ENCODE measurements around the gene PIGU.
"Not testable (repeated sequence)": the region's sequence is repeated elsewhere in the genome, so short reads cannot be mapped to it uniquely, and the experiment has no call there.

PIGU gene

DNA sequence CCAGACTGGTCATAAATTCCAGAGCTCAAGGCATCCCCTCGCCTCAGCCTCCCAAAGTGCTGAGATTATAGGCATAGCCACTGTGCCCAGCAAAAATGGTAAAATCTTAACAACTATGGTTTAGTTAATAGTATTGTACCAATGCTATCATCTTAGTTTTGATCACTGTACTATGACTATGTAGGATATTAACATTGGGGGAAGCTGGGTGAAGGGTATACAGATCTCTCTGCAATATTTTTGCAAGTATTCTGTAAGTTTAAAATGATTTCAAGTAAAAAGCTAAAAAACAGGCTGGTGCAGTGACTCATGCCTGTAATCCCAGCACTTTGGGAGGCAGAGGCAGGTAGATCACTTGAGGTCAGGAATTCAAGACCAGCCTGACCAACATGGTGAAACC lies 7.8 kb downstream of the PIGU start:
- H3K4me3 ChIP-seq (replicated peaks; ENCODE audit: insufficient read depth, low read length), result no peak overlapping the region
- TF ChIP-seq GABPA (IDR thresholded peaks at IDR 0.05; ENCODE audit: low read depth) (no peak), CTCF (IDR thresholded peaks at IDR 0.05; ENCODE audit: insufficient read depth, low read length) (no peak)
- TF ChIP-seq, protein P1, sequence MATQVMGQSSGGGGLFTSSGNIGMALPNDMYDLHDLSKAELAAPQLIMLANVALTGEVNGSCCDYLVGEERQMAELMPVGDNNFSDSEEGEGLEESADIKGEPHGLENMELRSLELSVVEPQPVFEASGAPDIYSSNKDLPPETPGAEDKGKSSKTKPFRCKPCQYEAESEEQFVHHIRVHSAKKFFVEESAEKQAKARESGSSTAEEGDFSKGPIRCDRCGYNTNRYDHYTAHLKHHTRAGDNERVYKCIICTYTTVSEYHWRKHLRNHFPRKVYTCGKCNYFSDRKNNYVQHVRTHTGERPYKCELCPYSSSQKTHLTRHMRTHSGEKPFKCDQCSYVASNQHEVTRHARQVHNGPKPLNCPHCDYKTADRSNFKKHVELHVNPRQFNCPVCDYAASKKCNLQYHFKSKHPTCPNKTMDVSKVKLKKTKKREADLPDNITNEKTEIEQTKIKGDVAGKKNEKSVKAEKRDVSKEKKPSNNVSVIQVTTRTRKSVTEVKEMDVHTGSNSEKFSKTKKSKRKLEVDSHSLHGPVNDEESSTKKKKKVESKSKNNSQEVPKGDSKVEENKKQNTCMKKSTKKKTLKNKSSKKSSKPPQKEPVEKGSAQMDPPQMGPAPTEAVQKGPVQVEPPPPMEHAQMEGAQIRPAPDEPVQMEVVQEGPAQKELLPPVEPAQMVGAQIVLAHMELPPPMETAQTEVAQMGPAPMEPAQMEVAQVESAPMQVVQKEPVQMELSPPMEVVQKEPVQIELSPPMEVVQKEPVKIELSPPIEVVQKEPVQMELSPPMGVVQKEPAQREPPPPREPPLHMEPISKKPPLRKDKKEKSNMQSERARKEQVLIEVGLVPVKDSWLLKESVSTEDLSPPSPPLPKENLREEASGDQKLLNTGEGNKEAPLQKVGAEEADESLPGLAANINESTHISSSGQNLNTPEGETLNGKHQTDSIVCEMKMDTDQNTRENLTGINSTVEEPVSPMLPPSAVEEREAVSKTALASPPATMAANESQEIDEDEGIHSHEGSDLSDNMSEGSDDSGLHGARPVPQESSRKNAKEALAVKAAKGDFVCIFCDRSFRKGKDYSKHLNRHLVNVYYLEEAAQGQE (IDR thresholded peaks at IDR 0.05; ENCODE audit: insufficient replicate concordance, low read depth), result no peak
- no peak for DNase-seq (ENCODE audit: low read depth in 1 of 2, low spot score in 1 of 2)
- no peak overlapping the region for H3K27ac ChIP-seq (replicated peaks)
- no peaks in the 10 kb centered on the region for H3K27me3 ChIP-seq (ENCODE audit: insufficient read depth, poor library complexity, severe bottlenecking)

DNA sequence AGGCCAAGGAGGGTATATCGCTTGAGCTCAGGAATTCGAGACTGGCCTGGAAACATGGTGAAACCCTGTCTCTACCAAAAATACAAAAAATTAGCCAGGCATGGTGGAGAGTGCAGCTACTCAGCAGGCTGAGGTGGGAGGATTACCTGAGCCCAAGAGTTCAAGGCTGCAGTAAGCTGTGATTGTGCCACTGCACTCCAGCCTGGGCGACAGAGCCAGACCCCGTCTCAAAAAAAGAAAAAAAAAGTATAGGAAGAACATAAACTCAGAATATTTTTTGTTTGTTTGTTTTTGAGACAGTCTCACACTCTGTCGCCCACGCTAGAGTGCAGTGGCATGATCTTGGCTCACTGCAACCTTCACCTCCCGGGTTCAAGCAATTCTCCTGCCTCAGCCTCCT lies 12.1 kb downstream of the PIGU start:
- H3K4me3 ChIP-seq (replicated peaks; ENCODE audit: insufficient read depth, low read length); DNase-seq (ENCODE audit: low read depth in 1 of 2, low spot score in 1 of 2); H3K27ac ChIP-seq (replicated peaks); H3K27me3 ChIP-seq (ENCODE audit: insufficient read depth, poor library complexity, severe bottlenecking): not testable (repeated sequence)

DNA sequence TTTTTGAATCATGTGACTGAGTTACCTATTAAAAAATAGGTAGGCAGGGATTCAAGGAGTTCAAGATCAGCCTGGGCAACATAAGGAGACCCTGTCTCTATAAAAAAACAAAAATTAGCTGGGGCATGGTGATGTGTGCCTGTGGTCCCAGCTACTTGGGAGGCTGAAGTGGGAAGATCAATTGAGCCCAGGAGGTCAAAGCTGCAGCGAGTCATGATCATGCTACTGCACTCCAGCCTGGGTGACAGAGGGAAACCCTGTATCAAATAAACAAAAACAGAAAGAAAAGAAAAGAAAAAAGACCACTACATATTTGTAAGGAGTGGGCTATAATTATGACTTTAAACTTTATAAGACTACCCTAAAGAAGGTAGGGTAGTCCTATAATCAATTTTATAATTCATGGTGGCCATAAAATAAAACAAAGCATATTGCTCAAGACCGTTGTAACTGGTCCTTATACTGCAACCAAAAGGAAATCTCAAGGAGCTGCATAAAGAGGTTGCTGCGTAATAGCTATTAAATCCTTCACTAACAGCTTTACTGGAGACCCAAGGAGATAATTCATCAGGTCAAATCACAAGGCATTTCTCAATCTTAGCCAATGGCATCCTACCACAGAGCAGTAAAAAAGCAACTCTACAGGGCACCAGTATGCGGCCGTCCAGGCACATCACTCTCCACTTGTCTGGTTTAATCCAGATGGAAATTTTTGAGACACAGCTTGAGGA lies 13.5 kb downstream of the PIGU start:
- TF ChIP-seq CTCF (IDR thresholded peaks at IDR 0.05; ENCODE audit: insufficient read depth, low read length) (no peak), GABPA (IDR thresholded peaks at IDR 0.05; ENCODE audit: low read depth) (no peak), SPI1 (IDR thresholded peaks at IDR 0.05; ENCODE audit: borderline replicate concordance, low read depth) (no peak), POLR2AphosphoS5 (IDR thresholded peaks at IDR 0.05; ENCODE audit: low read depth) (no peak)
- TF ChIP-seq, protein P1 (IDR thresholded peaks at IDR 0.05; ENCODE audit: insufficient replicate concordance, low read depth), result no peak
- DNase-seq (ENCODE audit: low read depth in 1 of 2, low spot score in 1 of 2), result no peak
- Histone ChIP-seq H3K27ac (replicated peaks) (no peak overlapping the region), H3K27me3 (ENCODE audit: insufficient read depth, poor library complexity, severe bottlenecking) (no peaks in the 10 kb centered on the region), H3K4me3 (replicated peaks; ENCODE audit: insufficient read depth, low read length) (no peak overlapping the region)

- H3K27ac ChIP-seq (replicated peaks); H3K27me3 ChIP-seq (ENCODE audit: insufficient read depth, poor library complexity, severe bottlenecking); DNase-seq (ENCODE audit: low read depth in 1 of 2, low spot score in 1 of 2); H3K4me3 ChIP-seq (replicated peaks; ENCODE audit: insufficient read depth, low read length): not testable (repeated sequence)
Observed at GRCh38 chr20:34661811-34662210, 15.1 kb downstream of the PIGU start.

DNA sequence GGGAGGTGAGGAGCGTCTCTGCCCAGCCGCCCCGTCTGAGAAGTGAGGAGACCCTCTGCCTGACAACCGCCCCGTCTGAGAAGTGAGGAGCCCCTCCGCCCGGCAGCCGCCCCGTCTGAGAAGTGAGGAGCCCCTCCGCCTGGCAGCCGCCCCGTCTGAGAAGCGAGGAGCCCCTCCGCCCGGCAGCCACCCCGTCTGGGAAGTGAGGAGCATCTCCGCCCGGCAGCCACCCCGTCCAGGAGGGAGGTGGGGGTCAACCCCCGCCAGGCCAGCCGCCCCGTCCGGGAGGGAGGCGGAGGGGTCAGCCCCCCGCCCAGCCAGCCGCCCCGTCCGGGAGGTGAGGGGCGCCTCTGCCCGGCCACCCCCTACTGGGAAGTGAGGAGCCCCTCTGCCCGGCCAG lies 18.2 kb downstream of the PIGU start:
- H3K27ac ChIP-seq (replicated peaks); H3K27me3 ChIP-seq (ENCODE audit: insufficient read depth, poor library complexity, severe bottlenecking); DNase-seq (ENCODE audit: low read depth in 1 of 2, low spot score in 1 of 2); H3K4me3 ChIP-seq (replicated peaks; ENCODE audit: insufficient read depth, low read length): not testable (repeated sequence)

Measured in HL-60 (cell line).